Hepatocyte (in vitro differentiated cells): ENCODE data around the gene STXBP5L. TPM values are rescaled to one million over a fixed set of nuclear protein-coding genes. Genes with fewer than 3 reads are reported as not detected.

Experiments used
- DNase-seq: peaks from one replicate; pipeline ENCODE4 v3.0.0-alpha.2; 2016; ENCODE audit warnings: low spot score
- H2AFZ ChIP-seq: fragments of 200-600 bp; sonication (generic); 2 replicates; pipeline ENCODE4 v1.6.0; 2016; ENCODE audit warnings: antibody characterized with exemption, mild to moderate bottlenecking
- H3K27ac ChIP-seq: fragments of 200-600 bp; sonication (generic); 2 replicates; pipeline ENCODE4 v1.5.1; 2016; ENCODE audit warnings: mild to moderate bottlenecking
- H3K27me3 ChIP-seq: fragments of 200-600 bp; sonication (generic); 2 replicates; pipeline ENCODE4 v1.6.1; 2016
- H3K36me3 ChIP-seq: fragments of 200-600 bp; sonication (generic); replicated peaks from 2 replicates; pipeline ENCODE4 v1.5.1; 2016; ENCODE audit warnings: low read depth; ENCODE audit not compliant: insufficient read depth
- H3K4me1 ChIP-seq: fragments of 200-600 bp; sonication (generic); 2 replicates; pipeline ENCODE4 v1.5.1; 2016; ENCODE audit warnings: mild to moderate bottlenecking, moderate library complexity; ENCODE audit not compliant: insufficient read depth
- H3K4me2 ChIP-seq: fragments of 200-600 bp; sonication (generic); 2 replicates; pipeline ENCODE4 v1.6.0; 2016
- H3K4me3 ChIP-seq: fragments of 200-600 bp; sonication (generic); 2 replicates; pipeline ENCODE4 v1.5.1; 2016; ENCODE audit warnings: mild to moderate bottlenecking
- H3K79me2 ChIP-seq: fragments of 200-600 bp; sonication (generic); 2 replicates; pipeline ENCODE4 v1.6.0; 2017; ENCODE audit warnings: mild to moderate bottlenecking
- H3K9me2 ChIP-seq: fragments of 200-600 bp; sonication (generic); replicated peaks from 2 replicates; pipeline ENCODE4 v1.6.0; 2017; ENCODE audit warnings: mild to moderate bottlenecking; ENCODE audit not compliant: insufficient read depth
- H3K9me3 ChIP-seq: fragments of 200-600 bp; sonication (generic); 2 replicates; pipeline ENCODE4 v1.5.1; 2016; ENCODE audit warnings: low read depth, mild to moderate bottlenecking
- H4K20me1 ChIP-seq: fragments of 200-600 bp; sonication (generic); 2 replicates; pipeline ENCODE4 v1.6.0; 2016; ENCODE audit warnings: mild to moderate bottlenecking; ENCODE audit not compliant: insufficient read depth, poor library complexity, severe bottlenecking
- EZH2 ChIP-seq: fragments of 200-600 bp; sonication (generic); IDR thresholded peaks from 2 replicates; pipeline ENCODE4 v1.6.1; 2016; ENCODE audit warnings: antibody characterized with exemption, mild to moderate bottlenecking, borderline replicate concordance
- EZH2phosphoT487 ChIP-seq: fragments of 200-600 bp; sonication (generic); IDR thresholded peaks from one replicate; pipeline ENCODE4 v1.6.1; 2018; ENCODE audit warnings: antibody characterized with exemption, mild to moderate bottlenecking, low read depth, moderate library complexity; ENCODE audit not compliant: unreplicated experiment, severe bottlenecking
- WGBS: methylation state at CpG from one replicate; pipeline ENCODE4 v1.1.6; 2016; ENCODE audit warnings: low lambda C conversion rate; ENCODE audit errors: missing lambda C conversion rate; 5-methylcytosine and 5-hydroxymethylcytosine counted together
- polyA plus RNA-seq: library from polyadenylated mRNA; unstranded; fragments of >200 nt; fragmentation: Nextera tagmentation; extraction: Ambion mirVana; gene quantifications from 2 replicates; pipeline ENCODE4 v1.2.1, GENCODE V29; 2016
- total RNA-seq: library from RNA; depleted of rRNA; stranded (reverse); fragments of >200 nt; gene quantifications from 2 replicates; pipeline ENCODE4 v1.2.3, GENCODE V29; 2014
- TF ChIP-seq, protein P1 (sequence below): fragments of 200-600 bp; sonication (generic); IDR thresholded peaks from 2 replicates; pipeline ENCODE4 v1.5.1; 2016; ENCODE audit warnings: antibody characterized with exemption, mild to moderate bottlenecking; ENCODE audit not compliant: poor library complexity

The STXBP5L gene
- total and polyA plus RNA-seq, 2 experiments from 2014 or later = 0.53 to 1.4 TPM

DNA sequence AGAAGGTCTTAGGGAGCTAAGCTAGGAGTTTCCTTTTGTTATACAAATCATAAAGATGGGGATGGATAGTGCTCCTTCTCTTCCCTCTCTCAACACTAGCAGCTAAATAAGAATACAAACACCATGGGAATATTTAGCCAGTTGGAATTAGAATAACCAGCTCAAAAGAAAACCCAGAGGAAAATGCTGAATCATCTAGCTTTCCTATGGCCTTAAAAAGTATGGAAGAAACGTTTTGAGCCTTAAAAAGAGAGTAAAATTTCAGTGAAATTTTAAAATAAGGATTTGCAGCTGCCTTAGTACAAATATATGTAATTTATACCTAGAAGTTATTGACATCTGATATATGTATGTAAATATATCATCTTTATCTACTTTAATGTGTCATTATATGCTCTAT is 245.8 kb downstream of the STXBP5L start:
- Histone ChIP-seq H3K9me3 (no peaks in the 10 kb centered on the region), H3K36me3 (no peaks in the 10 kb centered on the region), H3K4me1 (no peaks in the 10 kb centered on the region), H3K4me2 (no peak overlapping the region), H3K27ac (no peak overlapping the region), H3K9me2 (no peaks in the 10 kb centered on the region), H4K20me1 (no peaks in the 10 kb centered on the region), H2AFZ (no peak overlapping the region), H3K27me3 (no peaks in the 10 kb centered on the region), H3K79me2 (no peaks in the 10 kb centered on the region), H3K4me3 (no peak overlapping the region)
- 6% methylated on average over 1 of the region's 1 CpG for WGBS
- no peak for DNase-seq
- TF ChIP-seq EZH2 (no peak), EZH2phosphoT487 (no peak)
- TF ChIP-seq, protein P1, sequence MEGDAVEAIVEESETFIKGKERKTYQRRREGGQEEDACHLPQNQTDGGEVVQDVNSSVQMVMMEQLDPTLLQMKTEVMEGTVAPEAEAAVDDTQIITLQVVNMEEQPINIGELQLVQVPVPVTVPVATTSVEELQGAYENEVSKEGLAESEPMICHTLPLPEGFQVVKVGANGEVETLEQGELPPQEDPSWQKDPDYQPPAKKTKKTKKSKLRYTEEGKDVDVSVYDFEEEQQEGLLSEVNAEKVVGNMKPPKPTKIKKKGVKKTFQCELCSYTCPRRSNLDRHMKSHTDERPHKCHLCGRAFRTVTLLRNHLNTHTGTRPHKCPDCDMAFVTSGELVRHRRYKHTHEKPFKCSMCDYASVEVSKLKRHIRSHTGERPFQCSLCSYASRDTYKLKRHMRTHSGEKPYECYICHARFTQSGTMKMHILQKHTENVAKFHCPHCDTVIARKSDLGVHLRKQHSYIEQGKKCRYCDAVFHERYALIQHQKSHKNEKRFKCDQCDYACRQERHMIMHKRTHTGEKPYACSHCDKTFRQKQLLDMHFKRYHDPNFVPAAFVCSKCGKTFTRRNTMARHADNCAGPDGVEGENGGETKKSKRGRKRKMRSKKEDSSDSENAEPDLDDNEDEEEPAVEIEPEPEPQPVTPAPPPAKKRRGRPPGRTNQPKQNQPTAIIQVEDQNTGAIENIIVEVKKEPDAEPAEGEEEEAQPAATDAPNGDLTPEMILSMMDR = no peak

DNA sequence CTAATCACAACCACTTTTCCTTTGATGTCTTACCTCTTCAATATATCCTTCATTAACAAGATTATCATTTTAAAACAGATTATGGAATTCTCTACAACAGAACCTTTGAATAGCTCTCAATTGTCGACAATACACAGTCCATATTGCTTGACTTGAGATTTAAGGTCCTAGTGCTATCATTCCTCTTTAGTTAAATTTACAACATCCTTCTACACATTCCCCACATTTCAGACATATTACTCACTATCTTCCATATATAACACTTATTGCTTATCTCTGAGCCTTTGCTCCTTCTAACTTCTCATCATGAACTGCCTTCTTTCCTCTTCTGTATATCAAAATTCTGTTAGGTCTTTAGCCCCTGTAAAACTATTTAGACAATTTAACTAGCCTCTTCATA is 247.0 kb downstream of the STXBP5L start:
- no peak for TF ChIP-seq EZH2
- TF ChIP-seq EZH2phosphoT487 = no peak
- TF ChIP-seq, protein P1 = no peak
- no peaks in the 10 kb centered on the region for H3K9me2 ChIP-seq
- no peak overlapping the region for H2AFZ ChIP-seq
- DNase-seq = no peak
- no peaks in the 10 kb centered on the region for H3K4me1 ChIP-seq
- no peaks in the 10 kb centered on the region for H3K27me3 ChIP-seq
- H4K20me1 ChIP-seq = no peaks in the 10 kb centered on the region
- no peak overlapping the region for H3K27ac ChIP-seq
- no peak overlapping the region for H3K4me3 ChIP-seq
- H3K79me2 ChIP-seq = no peaks in the 10 kb centered on the region
- H3K36me3 ChIP-seq = no peaks in the 10 kb centered on the region
- no peaks in the 10 kb centered on the region for H3K9me3 ChIP-seq
- no peak overlapping the region for H3K4me2 ChIP-seq
- 48% methylated on average over 1 of the region's 1 CpG for WGBS

DNA sequence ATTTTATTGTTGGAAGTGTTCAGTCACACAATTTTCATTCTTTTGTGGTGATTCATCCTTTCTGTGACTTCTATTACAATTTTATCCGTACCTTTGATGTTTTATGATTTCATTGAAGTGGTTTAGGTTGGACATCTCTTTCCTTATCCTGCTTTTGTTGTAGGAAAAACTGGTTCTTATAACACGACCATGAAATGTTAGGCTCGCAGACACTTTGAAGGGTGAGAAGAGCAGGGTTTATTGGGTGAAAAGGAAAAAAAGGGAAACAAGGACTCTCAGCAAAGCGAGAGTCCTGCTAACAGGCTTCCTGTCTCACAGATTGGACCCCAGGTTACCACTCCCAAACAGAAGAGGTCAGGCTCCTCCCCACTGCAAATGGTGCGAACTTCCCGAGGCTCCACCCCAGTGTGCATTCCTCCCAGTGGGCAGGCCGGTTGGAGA is 257.4 kb downstream of the STXBP5L start:
- H3K27ac ChIP-seq = no peak overlapping the region
- no peak overlapping the region for H3K4me3 ChIP-seq
- no peaks in the 10 kb centered on the region for H3K9me2 ChIP-seq
- H3K27me3 ChIP-seq = no peaks in the 10 kb centered on the region
- no peaks in the 10 kb centered on the region for H3K4me1 ChIP-seq
- H4K20me1 ChIP-seq = no peaks in the 10 kb centered on the region
- no peaks in the 10 kb centered on the region for H3K36me3 ChIP-seq
- 73% methylated on average over 7 of the region's 7 CpGs for WGBS
- no peak overlapping the region for H3K4me2 ChIP-seq
- no peaks in the 10 kb centered on the region for H3K9me3 ChIP-seq
- TF ChIP-seq EZH2phosphoT487 (no peak), EZH2 (no peak)
- TF ChIP-seq, protein P1 = no peak
- no peak overlapping the region for H2AFZ ChIP-seq
- DNase-seq = no peak
- no peaks in the 10 kb centered on the region for H3K79me2 ChIP-seq
